IMR-90 (cell line): Measurements from ENCODE around the gene CASP2. TPM values are rescaled to one million over a fixed set of nuclear protein-coding genes. Genes with fewer than 3 reads are reported as not detected.

Source experiments
- ATAC-seq: fragments of 200-7000 bp; cut with Tn5 transposase; 2 replicates; pipeline ENCODE4 v1.9.1; 2020; ENCODE audit warnings: low read depth, mild to moderate bottlenecking, moderate library complexity
- BruUV-seq: library from RNA; stranded (reverse); fragments of 400-500 nt; replicated peaks from 2 replicates; lab custom pipeline; 2021; lab: Mats Ljungman, UMichigan
- CTCF ChIA-PET: fragments of 300-600 bp; formaldehyde crosslinking; extraction: SDS; loops from one replicate; lab custom pipeline; 2021; ENCODE audit warnings: antibody characterized with exemption; lab: Yijun Ruan, JAX
- POLR2A ChIA-PET: fragments of 300-600 bp; sonication (Branson Sonifier 250); formaldehyde crosslinking; loops from one replicate; lab custom pipeline; 2022; ENCODE audit warnings: antibody characterized with exemption; ENCODE audit not compliant: unreplicated experiment; lab: Charles Lee
- DNase-seq: peaks from one replicate; pipeline ENCODE4 v3.0.0; 2013
- H2AFZ ChIP-seq: replicated peaks from 2 replicates; pipeline ENCODE3; 2013; ENCODE audit warnings: low read length, mild to moderate bottlenecking; ENCODE audit not compliant: poor library complexity
- H2AK5ac ChIP-seq: 2 replicates; pipeline ENCODE4 v1.6.1; 2013; ENCODE audit warnings: low read depth, low read length, inconsistent platforms
- H2AK9ac ChIP-seq: replicated peaks from 2 replicates; pipeline ENCODE3; 2013; ENCODE audit warnings: mild to moderate bottlenecking, low read depth, low read length, moderate library complexity; ENCODE audit not compliant: poor library complexity
- H2BK120ac ChIP-seq: 2 replicates; pipeline ENCODE4 v1.6.1; 2013; ENCODE audit warnings: low read depth, low read length, inconsistent platforms
- H2BK15ac ChIP-seq: 3 replicates; pipeline ENCODE4 v1.6.1; 2013; ENCODE audit warnings: low read depth, low read length, inconsistent platforms
- H2BK20ac ChIP-seq: 2 replicates; pipeline ENCODE4 v1.6.1; 2013; ENCODE audit warnings: low read depth, mild to moderate bottlenecking, inconsistent platforms, low read length, moderate library complexity
- H2BK5ac ChIP-seq: 2 replicates; pipeline ENCODE4 v1.6.1; 2013; ENCODE audit warnings: mild to moderate bottlenecking, low read depth, low read length, inconsistent platforms; ENCODE audit not compliant: poor library complexity, severe bottlenecking
- H3K14ac ChIP-seq: replicated peaks from 2 replicates; pipeline ENCODE4 v1.6.1; 2013; ENCODE audit warnings: low read depth, low read length, inconsistent platforms
- H3K18ac ChIP-seq: 2 replicates; pipeline ENCODE4 v1.6.1; 2013; ENCODE audit warnings: low read depth, low read length, control low read depth
- H3K23ac ChIP-seq: 2 replicates; pipeline ENCODE4 v1.6.1; 2013; ENCODE audit warnings: low read depth, low read length, inconsistent platforms
- H3K27ac ChIP-seq: 2 replicates; pipeline ENCODE4 v1.5.1; 2013; ENCODE audit warnings: mild to moderate bottlenecking, control low read depth, low read length; ENCODE audit not compliant: insufficient read depth
- H3K27me3 ChIP-seq: 2 replicates; pipeline ENCODE4 v1.6.1; 2013; ENCODE audit warnings: low read length; ENCODE audit not compliant: control insufficient read depth, insufficient read depth
- H3K36me3 ChIP-seq: 2 replicates; pipeline ENCODE4 v1.6.1; 2013; ENCODE audit warnings: low read length, mixed read lengths; ENCODE audit not compliant: control insufficient read depth, insufficient read depth
- H3K4ac ChIP-seq: 2 replicates; pipeline ENCODE4 v1.6.1; 2013; ENCODE audit warnings: low read depth, low read length, inconsistent platforms
- H3K4me1 ChIP-seq: 2 replicates; pipeline ENCODE4 v1.6.1; 2013; ENCODE audit warnings: low read length, mixed read lengths; ENCODE audit not compliant: control insufficient read depth, insufficient read depth
- H3K4me2 ChIP-seq: 2 replicates; pipeline ENCODE4 v1.6.1; 2013; ENCODE audit warnings: low read depth, mild to moderate bottlenecking, control low read depth, low read length, moderate library complexity
- H3K4me3 ChIP-seq: 2 replicates; pipeline ENCODE4 v1.5.1; 2013; ENCODE audit warnings: low read depth, mild to moderate bottlenecking, control low read depth, low read length, moderate library complexity; ENCODE audit not compliant: insufficient read depth
- H3K56ac ChIP-seq: 2 replicates; pipeline ENCODE4 v1.6.1; 2013; ENCODE audit warnings: low read length, inconsistent platforms; ENCODE audit not compliant: insufficient read depth; ENCODE audit errors: extremely low read depth
- H3K79me1 ChIP-seq, 2 experiments: 2 replicates each; pipeline ENCODE4 v1.6.1; 2013; ENCODE audit warnings: low read length in 2 of 2, inconsistent platforms in 1 of 2, low read depth in 1 of 2
- H3K9ac ChIP-seq: 2 replicates; pipeline ENCODE4 v1.6.1; 2013; ENCODE audit warnings: low read depth, low read length, control low read depth
- H3K9me1 ChIP-seq: 2 replicates; pipeline ENCODE4 v1.6.1; 2013; ENCODE audit warnings: low read length, inconsistent platforms; ENCODE audit not compliant: insufficient read depth
- H3K9me3 ChIP-seq: 2 replicates; pipeline ENCODE4 v1.6.1; 2013; ENCODE audit warnings: low read length; ENCODE audit not compliant: control insufficient read depth, insufficient read depth
- H4K20me1 ChIP-seq: 2 replicates; pipeline ENCODE4 v1.6.1; 2013; ENCODE audit warnings: low read length, inconsistent platforms; ENCODE audit not compliant: insufficient read depth
- H4K5ac ChIP-seq: 2 replicates; pipeline ENCODE4 v1.6.1; 2013; ENCODE audit warnings: mild to moderate bottlenecking, low read depth, low read length, control low read depth
- H4K8ac ChIP-seq, 2 experiments: 2 replicates each; pipeline ENCODE4 v1.6.1; 2013; ENCODE audit warnings: low read depth in 2 of 2, low read length in 2 of 2, control low read depth in 1 of 2, inconsistent platforms in 1 of 2
- H4K91ac ChIP-seq: 2 replicates; pipeline ENCODE4 v1.6.1; 2013; ENCODE audit warnings: low read depth, low read length, inconsistent platforms; ENCODE audit not compliant: insufficient read depth
- BHLHE40 ChIP-seq: fragments of 150-350 bp; IDR thresholded peaks from 2 replicates; pipeline ENCODE4 v1.6.1; 2016; ENCODE audit warnings: mild to moderate bottlenecking, low read depth, low read length
- CEBPB ChIP-seq: IDR thresholded peaks from 2 replicates; pipeline ENCODE4 v1.6.1; 2012; ENCODE audit warnings: low read depth, low read length, improper control_type of control experiment
- CHD1 ChIP-seq: IDR thresholded peaks from 2 replicates; pipeline ENCODE4 v1.6.1; 2012; ENCODE audit warnings: low read depth, low read length, improper control_type of control experiment
- CTCF ChIP-seq: conservative IDR thresholded peaks from 2 replicates; pipeline ENCODE4 v1.5.1; 2012; ENCODE audit warnings: mild to moderate bottlenecking, low read depth, low read length, improper control_type of control experiment
- ELK1 ChIP-seq: fragments of 150-350 bp; IDR thresholded peaks from 2 replicates; pipeline ENCODE4 v1.6.1; 2016; ENCODE audit warnings: low read depth, mild to moderate bottlenecking, low read length, moderate library complexity, borderline replicate concordance
- FOS ChIP-seq: fragments of 150-350 bp; IDR thresholded peaks from 2 replicates; pipeline ENCODE4 v1.6.1; 2016; ENCODE audit warnings: low read depth, low read length
- MAFK ChIP-seq: IDR thresholded peaks from 2 replicates; pipeline ENCODE4 v1.6.1; 2012; ENCODE audit warnings: low read depth, low read length, improper control_type of control experiment
- MAZ ChIP-seq: IDR thresholded peaks from 2 replicates; pipeline ENCODE4 v1.6.1; 2012; ENCODE audit warnings: low read depth, mild to moderate bottlenecking, low read length, improper control_type of control experiment, moderate library complexity, borderline replicate concordance
- MXI1 ChIP-seq: IDR thresholded peaks from 2 replicates; pipeline ENCODE4 v1.6.1; 2012; ENCODE audit warnings: low read depth, mild to moderate bottlenecking, low read length, moderate library complexity, borderline replicate concordance
- NFE2L2 ChIP-seq: fragments of 150-350 bp; IDR thresholded peaks from 2 replicates; pipeline ENCODE4 v1.6.1; 2016; ENCODE audit warnings: low read depth, mild to moderate bottlenecking, low read length
- POLR2A ChIP-seq: IDR thresholded peaks from 2 replicates; pipeline ENCODE4 v1.6.1; 2012; ENCODE audit warnings: mild to moderate bottlenecking, low read depth, low read length
- RAD21 ChIP-seq: IDR thresholded peaks from 2 replicates; pipeline ENCODE4 v1.6.1; 2012; ENCODE audit warnings: low read length, improper control_type of control experiment
- RCOR1 ChIP-seq: IDR thresholded peaks from 2 replicates; pipeline ENCODE4 v1.6.1; 2012; ENCODE audit warnings: mild to moderate bottlenecking, low read length, improper control_type of control experiment; ENCODE audit not compliant: insufficient replicate concordance
- RFX5 ChIP-seq: IDR thresholded peaks from 2 replicates; pipeline ENCODE4 v1.8.0; 2012; ENCODE audit warnings: low read depth, mild to moderate bottlenecking, low read length, moderate library complexity
- SMC3 ChIP-seq: fragments of 150-350 bp; IDR thresholded peaks from 2 replicates; pipeline ENCODE4 v1.6.1; 2016; ENCODE audit warnings: low read depth, mild to moderate bottlenecking, antibody characterized with exemption, low read length, moderate library complexity
- USF2 ChIP-seq: fragments of 150-350 bp; IDR thresholded peaks from 2 replicates; pipeline ENCODE4 v1.6.1; 2017; ENCODE audit warnings: mild to moderate bottlenecking, antibody characterized with exemption, low read length, low read depth
- WGBS, 2 experiments: methylation state at CpG; one replicate each; pipeline versions ENCODE4 v1.1.5 to v1.1.7; 2013; ENCODE audit warnings: missing lambda C conversion rate in 2 of 2; ENCODE audit not compliant: insufficient read length in 1 of 2; ENCODE audit errors: extremely low coverage in 2 of 2; 5-methylcytosine and 5-hydroxymethylcytosine counted together
- dilution Hi-C: fragments of 300-500 bp; cut with HindIII; formaldehyde crosslinking; loops from one replicate; pipeline ENCODE4 v1.14.3; 2018; ENCODE audit warnings: low sequenced_read_pairs; ENCODE audit not compliant: unreplicated experiment
- in situ Hi-C: fragments of 300-500 bp; cut with MboI; formaldehyde crosslinking; loops from 3 replicates; pipeline ENCODE4 v1.14.3; 2019; ENCODE audit warnings: low sequenced_read_pairs, inconsistent platforms, mixed read lengths
- intact Hi-C: fragments of 100-400 bp; cut with micrococcal nuclease; formaldehyde crosslinking; loops from 2 replicates; pipeline ENCODE4 v1.10.0; 2022
- polyA plus RNA-seq, 3 experiments: library from polyadenylated mRNA; depleted of rRNA; stranded (reverse); fragments of >200 nt; gene quantifications; 2 replicates each; pipeline ENCODE4 v1.2.3, GENCODE V29; 2012; ENCODE audit warnings: low replicate concordance in 1 of 3
- total RNA-seq: library from RNA; depleted of rRNA; stranded (reverse); fragments of >200 nt; gene quantifications from 2 replicates; pipeline ENCODE4 v1.2.3, GENCODE V29; 2012

Gene CASP2
- total and polyA plus RNA-seq, 2 of the 4 experiments (the other 2 are of a cell fraction) = 15.4 to 25.6 TPM

GRCh38 chr7:143329471-143330170 is 41.5 kb downstream of the CASP2 start:
- Histone ChIP-seq H4K8ac (no peak overlapping the region), H2AK9ac (no peak overlapping the region), H3K56ac (no peak overlapping the region), H3K4ac (no peak overlapping the region), H4K91ac (no peak overlapping the region), H2BK15ac (no peak overlapping the region), H2BK120ac (no peak overlapping the region), H3K9ac (no peak overlapping the region), H2BK5ac (no peak overlapping the region), H4K5ac (no peak overlapping the region), H3K9me1 (no peaks in the 10 kb centered on the region), H3K9me3 (no peaks in the 10 kb centered on the region), H3K27me3 (no peaks in the 10 kb centered on the region), H4K20me1 (no peaks in the 10 kb centered on the region), H3K4me3 (no peak overlapping the region), H3K14ac (no peak overlapping the region), H3K4me2 (no peak overlapping the region), H2AK5ac (no peak overlapping the region), H3K79me1 (no peaks in the 10 kb centered on the region), H3K23ac (no peak overlapping the region), H3K4me1 (peaks cover 8% of the 10 kb centered on the region), H2BK20ac (no peak overlapping the region), H2AFZ (no peak overlapping the region), H3K27ac (no peak overlapping the region), H3K18ac (no peak overlapping the region), H3K36me3 (no peaks in the 10 kb centered on the region)
- ChIA-PET CTCF (no interaction called here), POLR2A (no interaction called here)
- intact Hi-C loops = no loop called here
- in situ Hi-C loops = no loop called here
- dilution Hi-C loops = no loop called here
- DNase-seq (no peak), ATAC-seq (no peak)
- no TSS peak for BruUV-seq
- WGBS, 2 experiments = 75% methylated on average over 2 of the region's 10 CpGs; no CpG with 5 or more reads in 1 of the 2 experiments
- TF ChIP-seq CHD1 (no peak), FOS (no peak), POLR2A (no peak), MXI1 (no peak), NFE2L2 (no peak), RAD21 (no peak), BHLHE40 (no peak), ELK1 (no peak), CEBPB (no peak), MAFK (no peak), RFX5 (no peak), RCOR1 (no peak), USF2 (no peak), MAZ (no peak), CTCF (no peak), SMC3 (no peak)
